Epithelial cell of prostate (primary cell): ENCODE measurements around the gene ABAT.

Experiments used
- DNase-seq: peaks from one replicate; pipeline ENCODE4 v3.0.0-alpha.2; 2011; ENCODE audit warnings: low read depth, low spot score
- H3K27ac ChIP-seq: fragments of 450-650 bp; 2 replicates; pipeline ENCODE4 v1.5.1; 2017; ENCODE audit warnings: mild to moderate bottlenecking

Gene ABAT

GRCh38 chr16:8674413-8675022, at the start of gene ABAT:
ABAT (plus strand) TSS chr16:8674617; CDS start chr16:8735740, 61,123 bp downstream.
- peak; percentile 20 for DNase-seq
- H3K27ac ChIP-seq = no peak within 1 kb of the TSS

- no peak overlapping the region for H3K27ac ChIP-seq
- DNase-seq = no peak
Observed at GRCh38 chr16:8625491-8626087, 48.8 kb upstream of the ABAT start.

GRCh38 chr16:8626946-8627345, 47.5 kb upstream of the ABAT start:
- DNase-seq = no peak
- H3K27ac ChIP-seq = no peak overlapping the region

GRCh38 chr16:8627456-8627855, 47.0 kb upstream of the ABAT start:
- H3K27ac ChIP-seq = no peak overlapping the region
- DNase-seq = no peak

- DNase-seq = no peak
- no peak overlapping the region for H3K27ac ChIP-seq
Observed at GRCh38 chr16:8628981-8629725, 45.3 kb upstream of the ABAT start.

GRCh38 chr16:8630255-8630953, 44.0 kb upstream of the ABAT start:
- DNase-seq = no peak
- no peak overlapping the region for H3K27ac ChIP-seq

GRCh38 chr16:8631373-8631772, 43.0 kb upstream of the ABAT start:
- no peak overlapping the region for H3K27ac ChIP-seq
- no peak for DNase-seq

GRCh38 chr16:8631818-8632465, 42.5 kb upstream of the ABAT start:
- H3K27ac ChIP-seq = no peak overlapping the region

GRCh38 chr16:8632675-8633182, 41.7 kb upstream of the ABAT start:
- DNase-seq = no peak

More at GRCh38 chr16:8631818-8632465, 42.5 kb upstream of the ABAT start:
- no peak for DNase-seq

GRCh38 chr16:8634991-8635736, 39.3 kb upstream of the ABAT start:
- no peak for DNase-seq
- H3K27ac ChIP-seq = no peak overlapping the region

More at GRCh38 chr16:8632675-8633182, 41.7 kb upstream of the ABAT start:
- H3K27ac ChIP-seq = no peak overlapping the region

GRCh38 chr16:8639694-8640093, 34.7 kb upstream of the ABAT start:
- H3K27ac ChIP-seq = no peak overlapping the region
- DNase-seq = no peak

- no peak for DNase-seq
- H3K27ac ChIP-seq = no peak overlapping the region
Observed at GRCh38 chr16:8641671-8642070, 32.7 kb upstream of the ABAT start.

- no peak overlapping the region for H3K27ac ChIP-seq
- no peak for DNase-seq
Observed at GRCh38 chr16:8642146-8642545, 32.3 kb upstream of the ABAT start.

- peak overlapping the region; percentile 51 for H3K27ac ChIP-seq
- no peak for DNase-seq
Observed at GRCh38 chr16:8644211-8645140, 29.9 kb upstream of the ABAT start.

GRCh38 chr16:8645141-8645521, 29.3 kb upstream of the ABAT start:
- peak overlapping the region; percentile 51 for H3K27ac ChIP-seq
- DNase-seq = no peak

- peak; percentile 85 for DNase-seq
- H3K27ac ChIP-seq = peak overlapping the region; percentile 51
Observed at GRCh38 chr16:8645831-8646230, 28.6 kb upstream of the ABAT start.

- no peak for DNase-seq
- H3K27ac ChIP-seq = peak overlapping the region; percentile 51
Observed at GRCh38 chr16:8646326-8647053, 27.9 kb upstream of the ABAT start.
